ENCODE data around the gene ATF6. TPM values are rescaled to one million over a fixed set of nuclear protein-coding genes. Genes with fewer than 3 reads are reported as not detected.

The ATF6 gene
- total and polyA plus RNA-seq, 4 donors: 10.0 to 22.5 (median 13.4) TPM

DNA sequence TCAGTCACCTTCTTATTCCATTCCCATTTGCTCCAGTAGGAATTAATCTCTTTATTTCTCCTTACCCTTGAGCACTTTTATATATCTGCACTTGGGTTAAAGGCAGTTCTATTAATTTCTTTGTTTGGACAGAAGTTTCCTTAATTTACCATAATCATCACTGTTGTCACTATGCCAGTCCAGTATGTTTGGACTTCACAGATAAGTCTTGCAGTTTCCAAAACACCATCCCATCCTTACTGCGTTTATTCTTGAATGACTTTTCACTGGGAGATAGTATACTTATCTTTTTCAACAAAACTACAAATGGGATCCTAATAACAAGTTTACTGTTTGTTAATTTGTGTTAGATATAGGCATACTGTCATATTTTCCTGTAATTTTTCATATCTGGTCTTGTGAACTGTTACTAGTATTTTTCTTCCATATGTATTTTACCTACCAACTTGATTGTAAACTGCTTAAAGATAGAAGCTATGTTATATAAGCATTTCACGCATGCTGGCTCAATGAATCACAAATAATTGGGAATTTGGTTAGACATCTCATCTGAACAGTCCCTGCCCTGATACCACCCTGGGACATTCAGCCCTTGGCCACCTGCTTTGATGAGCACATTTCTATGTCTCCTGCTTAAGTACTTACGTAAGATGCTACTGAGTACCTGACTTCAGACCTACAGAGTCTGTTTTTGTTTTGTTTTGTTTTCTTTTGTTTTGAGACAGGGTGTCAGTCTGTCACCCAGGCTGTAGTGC is 179.4 kb downstream of the ATF6 start:
- Histone ChIP-seq H3K27ac (ENCODE audit: low read depth in 1 of 2, low read length in 2 of 2) (no peak overlapping the region), H3K4me3 (ENCODE audit: low read depth in 1 of 3, low read length in 3 of 3) (no peak overlapping the region), H3K36me3 (ENCODE audit: control insufficient read depth in 4 of 4, insufficient read depth in 3 of 4, low read depth in 1 of 4, low read length in 3 of 4) (peaks cover 0 to 8% (median 7%) of the 10 kb centered on the region in 4 donors), H3K4me1 (ENCODE audit: control insufficient read depth in 4 of 4, insufficient read depth in 4 of 4, low read length in 3 of 4) (peaks cover 0 to 3% (median 0%) of the 10 kb centered on the region in 4 donors), H3K9me3 (ENCODE audit: control insufficient read depth in 4 of 4, low read length in 3 of 4) (no peaks in the 10 kb centered on the region), H3K27me3 (ENCODE audit: control insufficient read depth in 4 of 4, insufficient read depth in 4 of 4, low read length in 3 of 4) (no peaks in the 10 kb centered on the region), H3K9ac (ENCODE audit: low read depth in 1 of 2, low read length in 2 of 2) (no peak overlapping the region)
- no peak for DNase-seq (ENCODE audit: low spot score)
- 94% methylated on average over 3 of the region's 3 CpGs for WGBS
- no peak for TF ChIP-seq RAD21 (IDR thresholded peaks at IDR 0.05)
- no peak for TF ChIP-seq HNF4G (IDR thresholded peaks at IDR 0.05)
- TF ChIP-seq, protein P1, sequence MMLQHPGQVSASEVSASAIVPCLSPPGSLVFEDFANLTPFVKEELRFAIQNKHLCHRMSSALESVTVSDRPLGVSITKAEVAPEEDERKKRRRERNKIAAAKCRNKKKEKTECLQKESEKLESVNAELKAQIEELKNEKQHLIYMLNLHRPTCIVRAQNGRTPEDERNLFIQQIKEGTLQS (IDR thresholded peaks at IDR 0.05): no peak
- TF ChIP-seq SP1 (IDR thresholded peaks at IDR 0.05): no peak
- no peak for TF ChIP-seq YY1 (IDR thresholded peaks at IDR 0.05)
- no peak for TF ChIP-seq FOXA1 (IDR thresholded peaks at IDR 0.05)
- no peak for TF ChIP-seq JUND (IDR thresholded peaks at IDR 0.05)
- TF ChIP-seq, protein P2, sequence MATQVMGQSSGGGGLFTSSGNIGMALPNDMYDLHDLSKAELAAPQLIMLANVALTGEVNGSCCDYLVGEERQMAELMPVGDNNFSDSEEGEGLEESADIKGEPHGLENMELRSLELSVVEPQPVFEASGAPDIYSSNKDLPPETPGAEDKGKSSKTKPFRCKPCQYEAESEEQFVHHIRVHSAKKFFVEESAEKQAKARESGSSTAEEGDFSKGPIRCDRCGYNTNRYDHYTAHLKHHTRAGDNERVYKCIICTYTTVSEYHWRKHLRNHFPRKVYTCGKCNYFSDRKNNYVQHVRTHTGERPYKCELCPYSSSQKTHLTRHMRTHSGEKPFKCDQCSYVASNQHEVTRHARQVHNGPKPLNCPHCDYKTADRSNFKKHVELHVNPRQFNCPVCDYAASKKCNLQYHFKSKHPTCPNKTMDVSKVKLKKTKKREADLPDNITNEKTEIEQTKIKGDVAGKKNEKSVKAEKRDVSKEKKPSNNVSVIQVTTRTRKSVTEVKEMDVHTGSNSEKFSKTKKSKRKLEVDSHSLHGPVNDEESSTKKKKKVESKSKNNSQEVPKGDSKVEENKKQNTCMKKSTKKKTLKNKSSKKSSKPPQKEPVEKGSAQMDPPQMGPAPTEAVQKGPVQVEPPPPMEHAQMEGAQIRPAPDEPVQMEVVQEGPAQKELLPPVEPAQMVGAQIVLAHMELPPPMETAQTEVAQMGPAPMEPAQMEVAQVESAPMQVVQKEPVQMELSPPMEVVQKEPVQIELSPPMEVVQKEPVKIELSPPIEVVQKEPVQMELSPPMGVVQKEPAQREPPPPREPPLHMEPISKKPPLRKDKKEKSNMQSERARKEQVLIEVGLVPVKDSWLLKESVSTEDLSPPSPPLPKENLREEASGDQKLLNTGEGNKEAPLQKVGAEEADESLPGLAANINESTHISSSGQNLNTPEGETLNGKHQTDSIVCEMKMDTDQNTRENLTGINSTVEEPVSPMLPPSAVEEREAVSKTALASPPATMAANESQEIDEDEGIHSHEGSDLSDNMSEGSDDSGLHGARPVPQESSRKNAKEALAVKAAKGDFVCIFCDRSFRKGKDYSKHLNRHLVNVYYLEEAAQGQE (IDR thresholded peaks at IDR 0.05): no peak
- no peak for TF ChIP-seq HNF4A (conservative IDR thresholded peaks at IDR 0.05)
- TF ChIP-seq RXRA (IDR thresholded peaks at IDR 0.05): no peak
- TF ChIP-seq, protein P3, sequence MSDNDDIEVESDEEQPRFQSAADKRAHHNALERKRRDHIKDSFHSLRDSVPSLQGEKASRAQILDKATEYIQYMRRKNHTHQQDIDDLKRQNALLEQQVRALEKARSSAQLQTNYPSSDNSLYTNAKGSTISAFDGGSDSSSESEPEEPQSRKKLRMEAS (IDR thresholded peaks at IDR 0.05): no peak
- TF ChIP-seq TAF1 (conservative IDR thresholded peaks at IDR 0.05): no peak
- TF ChIP-seq, protein P4, sequence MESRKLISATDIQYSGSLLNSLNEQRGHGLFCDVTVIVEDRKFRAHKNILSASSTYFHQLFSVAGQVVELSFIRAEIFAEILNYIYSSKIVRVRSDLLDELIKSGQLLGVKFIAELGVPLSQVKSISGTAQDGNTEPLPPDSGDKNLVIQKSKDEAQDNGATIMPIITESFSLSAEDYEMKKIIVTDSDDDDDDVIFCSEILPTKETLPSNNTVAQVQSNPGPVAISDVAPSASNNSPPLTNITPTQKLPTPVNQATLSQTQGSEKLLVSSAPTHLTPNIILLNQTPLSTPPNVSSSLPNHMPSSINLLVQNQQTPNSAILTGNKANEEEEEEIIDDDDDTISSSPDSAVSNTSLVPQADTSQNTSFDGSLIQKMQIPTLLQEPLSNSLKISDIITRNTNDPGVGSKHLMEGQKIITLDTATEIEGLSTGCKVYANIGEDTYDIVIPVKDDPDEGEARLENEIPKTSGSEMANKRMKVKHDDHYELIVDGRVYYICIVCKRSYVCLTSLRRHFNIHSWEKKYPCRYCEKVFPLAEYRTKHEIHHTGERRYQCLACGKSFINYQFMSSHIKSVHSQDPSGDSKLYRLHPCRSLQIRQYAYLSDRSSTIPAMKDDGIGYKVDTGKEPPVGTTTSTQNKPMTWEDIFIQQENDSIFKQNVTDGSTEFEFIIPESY (IDR thresholded peaks at IDR 0.05): no peak
- TF ChIP-seq GABPA (IDR thresholded peaks at IDR 0.05 in 1 of 2, conservative IDR thresholded peaks at IDR 0.05 in 1 of 2): no peak
- TF ChIP-seq NR2F2 (IDR thresholded peaks at IDR 0.05): no peak
- no peak for TF ChIP-seq EGR1 (IDR thresholded peaks at IDR 0.05; ENCODE audit: low read depth in 2 of 2)
- TF ChIP-seq, protein P5, sequence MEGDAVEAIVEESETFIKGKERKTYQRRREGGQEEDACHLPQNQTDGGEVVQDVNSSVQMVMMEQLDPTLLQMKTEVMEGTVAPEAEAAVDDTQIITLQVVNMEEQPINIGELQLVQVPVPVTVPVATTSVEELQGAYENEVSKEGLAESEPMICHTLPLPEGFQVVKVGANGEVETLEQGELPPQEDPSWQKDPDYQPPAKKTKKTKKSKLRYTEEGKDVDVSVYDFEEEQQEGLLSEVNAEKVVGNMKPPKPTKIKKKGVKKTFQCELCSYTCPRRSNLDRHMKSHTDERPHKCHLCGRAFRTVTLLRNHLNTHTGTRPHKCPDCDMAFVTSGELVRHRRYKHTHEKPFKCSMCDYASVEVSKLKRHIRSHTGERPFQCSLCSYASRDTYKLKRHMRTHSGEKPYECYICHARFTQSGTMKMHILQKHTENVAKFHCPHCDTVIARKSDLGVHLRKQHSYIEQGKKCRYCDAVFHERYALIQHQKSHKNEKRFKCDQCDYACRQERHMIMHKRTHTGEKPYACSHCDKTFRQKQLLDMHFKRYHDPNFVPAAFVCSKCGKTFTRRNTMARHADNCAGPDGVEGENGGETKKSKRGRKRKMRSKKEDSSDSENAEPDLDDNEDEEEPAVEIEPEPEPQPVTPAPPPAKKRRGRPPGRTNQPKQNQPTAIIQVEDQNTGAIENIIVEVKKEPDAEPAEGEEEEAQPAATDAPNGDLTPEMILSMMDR (IDR thresholded peaks at IDR 0.05; ENCODE audit: low read depth, low read length, missing input control): no peak
- no peak for TF ChIP-seq FOXA2 (IDR thresholded peaks at IDR 0.05)

Data from liver (tissue), 9 donors.